SKM-1 treated with dmso at 0.1 percent for 144 hours (cell line): ENCODE data around the gene SMAD7.
A peak's percentile ranks its signal among the peaks of the same experiment; 100 is the strongest.

ENCODE experiments used
- DNase-seq: peaks from one replicate; lab custom pipeline; 2025; ENCODE audit not compliant: unreplicated experiment; lab: John Stamatoyannopoulos, UW

SMAD7 gene

DNA sequence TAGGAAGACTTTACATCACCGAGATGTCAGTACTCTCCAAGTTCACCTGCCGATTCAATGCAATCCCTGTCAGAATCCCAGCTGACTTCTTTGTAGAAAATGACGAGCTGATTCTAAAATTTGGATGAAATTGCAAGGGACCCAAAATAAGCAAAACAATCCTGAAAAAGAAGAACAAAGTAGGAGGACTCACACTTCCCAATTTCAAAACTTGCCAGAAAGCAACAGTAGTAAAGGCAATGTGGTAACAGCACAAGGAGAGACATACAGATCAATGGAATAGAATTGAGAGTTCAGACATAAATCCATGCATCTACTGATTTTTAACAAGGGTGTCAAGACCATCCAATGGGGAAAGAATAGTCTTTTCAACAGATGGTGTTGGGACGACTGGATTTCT lies 52.2 kb downstream of the SMAD7 start:
- peak; percentile 23 for DNase-seq

DNA sequence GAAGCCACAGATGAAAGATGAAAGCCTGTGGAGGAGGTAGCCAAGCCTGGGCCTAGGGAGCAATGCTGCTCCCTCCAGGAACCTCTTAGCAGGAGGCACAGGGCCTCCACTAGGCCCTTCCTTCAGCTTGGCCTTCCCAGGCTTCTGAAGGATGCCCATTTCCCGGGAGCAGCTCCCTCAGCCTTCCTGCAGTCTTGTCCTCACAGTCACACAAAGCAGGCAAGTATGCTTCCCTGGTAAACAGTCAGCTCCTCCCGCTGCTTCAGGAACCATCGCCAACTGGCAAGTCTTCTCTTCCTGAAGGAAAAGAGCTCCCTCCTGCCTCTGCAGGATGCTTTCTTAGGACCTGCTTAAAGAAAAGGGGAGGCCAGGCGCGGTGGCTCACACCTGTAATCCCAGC lies 53.2 kb downstream of the SMAD7 start:
- DNase-seq: no peak

DNA sequence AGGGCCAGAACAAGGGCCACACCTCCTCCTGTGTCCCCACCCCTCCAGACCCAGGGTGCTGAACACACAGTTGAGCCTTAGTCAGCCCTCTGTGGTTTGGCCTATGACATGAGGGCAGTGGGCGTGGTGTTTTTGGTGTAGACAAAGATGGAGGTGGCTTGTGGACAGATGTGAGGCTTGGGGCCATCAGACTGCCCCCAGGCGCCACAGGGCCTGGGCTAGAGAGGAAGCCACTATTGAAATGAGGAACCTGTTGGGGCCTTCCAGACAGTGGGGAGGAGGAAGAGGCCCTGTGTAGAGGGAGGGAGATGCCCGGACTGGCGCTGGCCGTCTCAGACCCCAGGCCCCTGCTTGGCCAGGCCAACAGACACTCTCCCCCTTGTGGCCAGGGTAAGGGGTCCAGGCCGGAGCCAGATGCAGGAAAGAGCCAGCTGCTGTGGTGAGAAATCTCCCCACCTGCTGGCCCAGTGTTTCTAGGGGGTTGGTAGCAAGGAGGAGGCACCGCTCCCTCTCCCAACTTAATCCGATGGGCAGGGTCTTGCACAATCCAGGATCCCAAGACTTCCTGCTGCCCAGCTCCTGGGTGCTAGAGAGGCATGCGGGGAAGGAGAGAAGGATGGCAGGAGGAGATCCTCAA lies 53.8 kb downstream of the SMAD7 start:
- DNase-seq: peak; percentile 100

DNA sequence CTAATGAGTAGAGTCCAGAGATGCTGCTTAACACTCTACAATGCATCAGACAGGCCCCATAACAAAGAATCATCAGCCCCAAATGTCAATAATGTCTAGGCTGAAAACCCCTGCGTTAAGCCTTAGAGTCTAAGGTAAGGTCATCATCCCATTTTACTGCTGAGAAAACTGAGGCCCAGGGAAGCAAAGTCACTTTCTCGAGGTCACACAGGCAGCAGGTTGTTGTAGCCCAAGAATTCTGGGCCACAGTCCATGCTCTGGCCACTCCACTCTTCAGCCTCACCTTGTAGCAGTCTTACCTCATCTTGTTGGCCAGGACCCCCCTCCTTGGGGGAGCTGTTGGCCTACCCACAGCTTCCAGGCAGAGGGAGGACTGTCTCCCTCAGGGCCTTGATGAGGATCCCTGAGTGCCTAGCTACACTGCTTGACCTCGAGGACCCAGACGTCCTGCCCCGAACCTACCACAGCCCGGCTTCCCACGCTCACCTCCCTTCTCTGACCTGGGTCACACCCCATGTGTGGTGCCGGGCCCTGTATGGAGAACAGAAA lies 54.4 kb downstream of the SMAD7 start:
- DNase-seq: no peak

DNA sequence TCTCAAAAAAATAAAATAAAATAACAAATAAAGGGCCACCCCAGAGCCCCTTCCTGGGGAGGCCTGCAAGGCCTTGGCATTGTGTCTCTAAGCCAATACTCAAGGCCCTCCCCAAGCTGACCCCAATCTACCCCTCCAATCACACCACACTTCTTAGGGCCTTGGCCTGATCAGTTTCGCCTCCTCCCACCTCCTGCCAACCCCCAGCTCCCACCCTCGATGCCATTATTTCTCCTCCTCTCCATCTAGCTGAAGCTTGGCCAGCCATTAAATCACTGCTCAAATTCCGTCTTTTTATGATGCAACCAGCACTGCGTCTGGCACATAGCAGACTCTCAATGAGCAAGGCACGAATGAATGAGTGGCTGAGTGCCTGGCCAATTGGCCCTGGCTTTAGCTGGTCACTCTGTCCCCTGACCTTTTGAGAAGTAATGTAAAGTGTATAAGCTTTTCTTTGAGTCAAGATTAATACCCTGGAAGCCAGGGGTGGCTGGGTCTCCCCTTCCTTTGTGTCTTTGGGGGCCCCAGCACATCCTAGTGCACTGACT lies 55.9 kb downstream of the SMAD7 start:
- DNase-seq: no peak

DNA sequence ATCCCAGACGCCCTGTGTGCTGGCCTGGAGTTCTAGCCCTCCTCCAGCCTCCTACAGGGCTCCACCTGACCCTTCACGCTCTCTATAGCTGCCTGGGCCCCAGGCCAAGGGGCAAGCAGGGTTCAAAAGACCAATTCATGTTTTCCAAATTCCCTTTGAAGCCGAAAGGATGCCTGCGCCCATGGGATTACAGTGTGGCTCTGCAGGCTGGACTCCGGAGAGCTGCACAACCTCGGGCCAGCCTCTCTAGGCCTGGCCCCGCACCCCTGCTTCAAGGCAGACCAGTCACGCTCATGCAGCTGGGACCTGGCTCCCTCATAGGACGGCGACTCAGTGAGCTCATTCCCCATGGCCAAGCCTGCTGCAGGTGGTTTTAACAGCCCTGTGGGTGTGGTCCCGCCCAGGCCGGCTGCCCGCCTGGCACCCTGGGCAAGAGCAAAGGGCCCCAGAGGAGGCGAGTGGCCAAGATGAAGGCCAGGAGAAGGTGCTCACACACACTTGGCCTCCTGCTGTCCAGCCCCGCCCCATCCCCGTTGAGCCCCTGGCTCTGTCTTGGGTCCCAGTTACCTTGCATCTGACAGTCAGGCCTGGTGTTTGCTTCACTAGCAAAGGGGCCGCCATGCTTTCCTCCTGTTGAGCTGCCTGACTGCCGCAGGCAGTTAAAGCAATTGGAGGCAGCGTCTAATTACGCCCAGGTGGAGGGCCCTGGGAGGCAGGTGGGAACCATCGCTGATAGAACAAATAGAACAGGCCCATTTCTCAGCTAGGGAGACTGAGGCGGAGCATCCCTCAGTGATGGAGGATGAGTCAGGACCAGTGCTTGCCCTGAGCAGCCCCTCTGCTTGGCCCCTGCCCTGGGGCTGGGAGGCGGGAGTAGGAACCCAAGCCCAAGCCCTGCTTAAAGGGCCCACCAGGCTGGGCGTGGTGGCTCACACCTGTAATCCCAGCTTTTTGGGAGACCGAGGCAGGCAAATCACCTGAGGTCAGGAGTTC lies 56.9 kb downstream of the SMAD7 start:
- no peak for DNase-seq

DNA sequence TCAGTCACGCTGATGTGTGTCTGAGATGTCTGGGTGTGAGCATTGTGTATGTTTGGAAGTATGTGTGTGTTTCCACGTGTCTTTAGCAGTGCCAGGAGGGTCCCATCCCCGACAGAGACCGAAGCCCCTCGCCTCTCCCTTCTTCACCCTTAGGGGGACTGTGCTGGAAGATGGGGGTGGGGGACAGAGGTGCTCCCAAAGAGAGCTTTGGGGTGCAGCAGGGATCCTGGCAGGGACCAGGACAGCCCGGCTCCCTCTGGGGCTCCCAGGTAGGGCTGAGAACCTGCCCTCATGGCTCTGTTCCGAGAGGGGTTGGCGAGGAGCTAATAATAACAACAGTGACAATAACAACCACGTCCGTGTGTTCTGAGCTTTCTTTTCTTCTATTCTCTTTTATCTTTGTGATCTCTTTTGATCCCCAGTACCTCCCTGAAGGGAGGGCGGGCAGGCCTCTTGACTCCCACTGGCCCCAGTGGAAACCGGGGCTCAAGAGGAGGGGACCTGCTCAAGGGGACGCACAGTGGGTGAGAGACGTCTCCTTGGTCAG lies 57.6 kb downstream of the SMAD7 start:
- DNase-seq: no peak

DNA sequence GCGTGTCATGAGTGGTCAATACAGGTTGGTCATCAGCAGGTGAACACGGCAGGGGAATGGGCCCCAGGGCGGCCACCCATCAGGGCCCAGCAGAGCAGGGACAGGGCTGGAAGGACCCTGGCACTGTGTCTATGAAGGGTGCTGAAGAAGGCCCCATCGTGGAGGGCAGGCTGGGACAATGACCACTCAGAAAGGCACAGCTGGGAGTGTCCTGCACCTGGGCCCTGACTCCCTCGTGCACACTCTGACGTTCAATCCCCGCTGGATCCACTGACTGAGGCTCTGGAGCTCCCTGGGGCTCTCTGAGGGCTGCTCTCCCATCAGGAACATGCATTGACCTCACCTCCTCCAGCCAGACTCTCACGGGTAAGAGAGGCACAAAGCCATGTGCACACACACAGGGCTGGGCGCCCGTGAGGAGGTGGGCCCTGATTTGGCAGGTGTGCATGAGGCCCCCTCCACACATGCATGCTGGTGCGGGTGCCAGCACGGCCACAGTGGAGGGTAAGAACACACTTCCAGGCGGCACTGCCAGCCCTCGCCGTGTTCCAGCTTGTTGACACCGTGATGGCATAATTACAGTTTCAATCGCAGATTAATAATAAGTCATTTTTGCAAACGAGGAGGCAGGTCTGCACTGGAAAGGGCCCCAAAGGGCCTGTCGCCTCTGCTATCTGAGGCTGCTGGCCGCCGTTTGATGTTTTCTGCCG lies 58.5 kb downstream of the SMAD7 start:
- DNase-seq: no peak

DNA sequence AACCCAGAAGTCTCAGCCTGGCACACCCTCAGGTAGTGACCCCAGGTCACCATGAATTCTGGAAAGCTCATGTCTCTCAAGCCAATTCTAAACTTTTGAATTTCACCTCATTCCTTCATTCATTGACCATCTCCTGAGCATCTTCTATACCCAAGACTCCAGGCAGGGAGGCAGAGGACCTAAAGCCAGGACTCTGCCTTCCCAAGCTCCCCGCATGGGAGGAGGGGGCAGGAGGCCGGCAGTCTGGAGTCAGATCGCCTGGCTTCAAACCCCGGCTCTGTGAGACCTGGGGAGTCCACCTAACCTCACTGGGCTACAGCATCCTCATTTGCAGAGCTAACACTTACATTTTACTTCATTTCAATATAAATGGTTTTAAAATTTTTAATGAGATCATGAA lies 59.0 kb downstream of the SMAD7 start:
- no peak for DNase-seq

DNA sequence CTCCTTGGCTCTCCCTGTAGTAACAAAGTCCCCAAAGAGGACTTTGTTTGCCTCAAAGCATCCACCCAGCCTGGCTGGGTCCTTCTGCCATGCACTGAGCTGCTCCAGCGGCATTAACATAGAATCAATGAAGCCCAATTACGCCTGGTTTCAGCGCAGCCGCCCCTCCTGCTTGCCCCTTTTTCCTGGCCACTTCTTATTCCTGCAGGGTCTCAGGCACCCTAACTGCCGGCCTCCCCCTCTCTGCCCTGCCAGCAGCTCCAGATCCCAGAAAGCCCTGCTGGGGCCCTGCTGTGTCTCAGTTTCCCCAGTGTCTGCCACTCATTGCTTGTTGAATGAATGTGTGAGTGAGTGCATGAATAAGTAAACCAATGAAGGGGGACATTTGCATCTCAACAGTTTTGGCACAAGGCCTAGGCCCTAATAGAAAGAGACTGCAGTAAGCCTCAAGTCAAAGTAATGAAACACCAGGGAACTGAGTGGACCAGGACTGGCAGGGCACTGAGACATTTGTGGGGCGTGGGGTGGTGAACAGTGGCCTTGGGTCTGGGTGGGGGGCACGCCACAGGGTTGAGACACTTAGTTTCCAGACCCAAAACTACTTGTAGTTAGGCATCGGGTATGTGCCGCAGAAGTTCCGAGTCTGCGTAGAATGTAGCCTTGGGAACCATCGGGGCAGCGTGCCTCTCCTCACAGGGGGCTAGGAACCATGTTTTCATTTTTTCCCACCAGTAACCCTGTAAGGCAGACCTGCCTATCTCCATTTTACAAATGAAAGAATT lies 60.6 kb downstream of the SMAD7 start:
- no peak for DNase-seq

DNA sequence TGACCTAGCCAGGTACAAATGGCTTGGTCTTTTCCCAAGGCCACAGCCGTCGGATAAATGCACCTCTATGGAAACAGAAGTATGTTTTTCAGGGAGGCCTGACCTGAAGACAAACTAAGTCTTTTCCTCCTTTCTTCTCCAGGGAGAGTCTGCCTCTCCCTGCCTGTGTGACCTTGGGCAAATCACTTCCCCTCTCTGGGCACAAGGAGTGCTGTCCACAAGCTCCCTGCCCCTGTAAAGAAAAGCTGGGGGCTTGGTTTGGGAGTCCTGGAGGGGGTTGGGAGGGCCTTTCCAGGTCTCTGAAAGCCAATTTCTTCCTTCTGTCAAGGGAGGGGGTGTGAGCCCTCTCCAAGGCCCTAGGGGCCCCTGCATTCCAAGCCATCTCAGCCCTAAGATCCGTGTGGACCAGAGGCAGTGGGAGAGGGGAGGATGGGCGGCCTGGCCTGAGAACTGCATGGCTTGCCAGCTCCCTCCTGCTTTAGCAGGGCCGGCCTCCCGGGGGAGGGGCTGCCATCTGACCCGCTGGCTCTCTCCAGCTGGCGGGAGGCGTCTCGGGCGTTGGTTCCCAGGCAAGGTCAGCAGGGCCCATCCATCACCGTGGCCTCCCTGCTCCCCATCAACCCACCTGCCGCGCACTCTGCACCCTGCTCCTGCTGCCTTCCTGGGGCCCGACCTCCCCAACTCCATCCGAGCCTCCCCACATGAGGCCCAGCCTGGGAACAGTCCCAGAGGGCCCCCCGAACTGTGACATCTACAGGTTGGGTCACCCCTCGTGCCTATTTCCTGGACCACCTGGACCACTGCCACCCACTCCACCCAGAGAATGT lies 61.4 kb downstream of the SMAD7 start:
- DNase-seq: no peak

DNA sequence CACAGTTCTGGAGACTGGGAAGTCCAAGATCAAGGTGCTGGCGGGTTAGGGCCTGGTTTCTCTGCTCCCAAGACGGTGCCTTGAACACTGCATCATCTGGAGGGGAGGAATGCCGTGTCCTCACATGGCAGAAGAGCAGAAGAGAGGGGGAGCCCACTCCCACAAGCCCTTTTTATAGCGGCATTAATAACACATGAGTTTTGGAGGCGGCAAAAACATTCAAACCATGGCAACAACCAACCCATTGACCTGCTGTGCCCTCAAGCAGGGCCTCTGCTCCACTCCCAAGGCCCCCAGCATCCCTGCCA lies 62.0 kb downstream of the SMAD7 start:
- no peak for DNase-seq

DNA sequence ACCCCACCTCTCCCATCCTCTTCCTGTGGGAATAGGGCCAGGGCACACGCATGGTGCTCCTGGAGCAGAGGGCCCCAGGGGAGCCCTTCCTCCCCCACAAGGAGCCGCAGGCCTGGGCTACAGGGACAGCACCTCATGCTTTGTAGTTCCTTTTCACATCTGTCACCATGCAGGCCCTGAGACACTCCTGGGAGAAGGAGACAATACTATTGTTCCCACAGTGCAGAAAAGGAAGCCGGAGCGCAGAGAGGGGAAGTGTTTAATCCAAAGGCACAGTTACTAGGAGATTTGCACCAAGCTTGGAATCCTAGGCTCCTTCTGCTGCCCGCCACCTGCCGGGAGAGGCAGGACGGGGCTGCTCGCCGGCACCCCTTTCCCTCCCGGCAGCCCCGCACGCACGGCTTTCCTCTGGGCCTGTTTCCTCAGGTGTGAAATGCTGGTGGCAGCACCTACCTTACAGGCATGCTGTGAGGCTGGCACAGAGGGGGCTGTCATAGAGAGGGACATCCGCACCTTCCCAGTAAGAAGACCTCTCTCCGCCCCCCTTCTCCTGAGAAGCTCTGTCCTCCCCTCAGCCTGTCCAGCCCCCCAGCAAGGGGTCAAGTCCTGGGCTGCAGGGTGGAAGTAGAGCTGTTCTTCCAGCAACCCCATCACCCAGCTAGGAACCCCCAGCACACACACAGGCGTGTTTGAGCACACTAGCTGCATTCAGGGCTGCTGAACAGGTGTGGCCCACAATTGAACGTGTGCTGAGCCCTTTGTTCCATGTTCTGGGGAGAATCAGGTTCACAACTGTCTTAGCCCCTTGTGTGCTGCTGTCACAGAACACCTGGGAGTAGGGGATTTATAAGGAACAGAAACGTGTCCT lies 62.6 kb downstream of the SMAD7 start:
- DNase-seq: no peak

DNA sequence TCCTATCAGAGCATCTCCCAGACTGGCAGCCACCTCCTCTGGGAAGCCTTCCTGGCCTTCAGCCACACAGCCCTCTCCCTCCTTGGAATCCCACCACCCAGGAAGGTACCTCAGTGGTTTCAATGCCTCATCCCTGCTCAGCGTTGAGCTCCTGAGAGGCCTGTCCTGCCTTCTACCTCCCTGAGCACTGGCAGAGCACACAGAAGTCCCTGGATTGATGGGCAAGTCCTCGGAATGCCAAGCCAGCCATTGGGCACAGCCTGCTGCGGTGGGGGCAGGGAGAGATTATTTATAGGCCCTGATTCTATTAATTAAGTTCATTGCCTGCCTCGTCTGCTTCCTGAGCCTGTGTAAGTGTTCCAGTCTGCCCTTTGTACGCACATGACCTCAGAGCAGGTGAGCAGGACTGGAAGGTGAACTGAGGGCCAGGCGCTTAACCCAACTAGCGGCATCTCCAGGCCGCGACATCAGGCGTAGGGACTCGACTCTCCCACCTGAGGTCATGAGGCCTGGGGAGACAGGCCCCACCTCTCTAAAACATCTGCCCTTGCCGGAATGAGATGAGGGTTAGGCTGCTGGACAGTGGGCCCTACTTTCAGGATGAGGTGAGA lies 63.4 kb downstream of the SMAD7 start:
- DNase-seq: no peak

DNA sequence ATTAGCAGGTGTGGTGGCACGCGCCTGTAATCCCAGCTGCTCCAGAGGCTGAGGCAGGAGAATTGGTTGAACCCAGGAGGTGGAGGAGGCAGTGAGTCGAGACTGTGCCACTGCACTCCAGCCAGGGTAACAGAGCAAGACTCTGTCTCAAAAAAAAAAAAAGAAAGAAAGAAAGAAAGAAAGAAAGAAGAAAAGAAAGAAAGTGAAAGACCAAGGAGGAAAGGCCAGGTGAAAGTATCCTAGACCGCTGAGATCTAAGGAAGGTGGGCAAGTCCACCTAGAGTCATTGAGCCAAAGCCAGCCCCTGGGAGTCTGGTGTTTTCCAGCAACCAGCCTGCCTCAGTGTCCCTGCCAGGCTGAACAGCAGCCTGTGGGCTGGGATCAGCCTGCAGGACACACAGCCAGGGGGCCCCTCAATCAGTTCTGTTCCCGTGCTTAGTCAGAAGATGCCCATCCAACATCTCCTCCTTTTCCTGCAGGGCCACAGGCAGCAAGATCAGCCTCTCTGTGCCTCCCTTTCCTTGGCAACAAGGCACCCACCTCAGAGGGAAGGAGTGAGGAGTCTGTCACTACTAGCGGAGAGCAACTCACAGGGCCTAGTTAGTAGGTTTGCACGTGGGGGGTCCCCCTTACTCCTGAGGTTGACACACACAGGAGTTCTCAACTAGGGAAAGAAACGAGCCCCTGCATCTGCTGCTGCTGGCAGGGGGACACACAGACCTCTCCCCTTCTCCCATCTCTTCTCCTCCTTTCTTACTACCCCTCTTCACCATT lies 64.1 kb downstream of the SMAD7 start:
- no peak for DNase-seq

DNA sequence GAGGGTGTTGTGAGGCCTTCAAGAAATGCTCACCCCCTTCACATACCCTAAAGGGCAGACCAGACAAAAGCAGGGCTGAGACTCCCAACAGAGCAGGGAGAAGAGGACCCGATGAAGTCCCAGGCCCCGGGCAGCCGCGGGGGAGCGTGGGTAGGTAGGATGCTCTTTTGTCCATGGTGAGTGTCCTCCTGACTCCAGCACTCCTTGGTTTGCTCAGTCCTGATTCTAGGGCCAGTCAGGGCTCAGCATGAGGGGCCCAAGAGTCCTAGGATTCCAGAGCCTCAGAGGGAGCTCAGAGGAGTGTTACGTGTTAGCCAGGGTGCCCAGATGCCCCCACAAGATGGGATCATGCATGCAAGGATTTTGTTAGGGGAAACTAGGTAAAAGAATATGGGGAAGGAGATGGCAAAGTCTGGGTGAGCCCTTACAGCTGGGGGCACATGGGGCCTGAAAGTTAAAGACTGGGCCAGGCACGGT lies 64.8 kb downstream of the SMAD7 start:
- no peak for DNase-seq

DNA sequence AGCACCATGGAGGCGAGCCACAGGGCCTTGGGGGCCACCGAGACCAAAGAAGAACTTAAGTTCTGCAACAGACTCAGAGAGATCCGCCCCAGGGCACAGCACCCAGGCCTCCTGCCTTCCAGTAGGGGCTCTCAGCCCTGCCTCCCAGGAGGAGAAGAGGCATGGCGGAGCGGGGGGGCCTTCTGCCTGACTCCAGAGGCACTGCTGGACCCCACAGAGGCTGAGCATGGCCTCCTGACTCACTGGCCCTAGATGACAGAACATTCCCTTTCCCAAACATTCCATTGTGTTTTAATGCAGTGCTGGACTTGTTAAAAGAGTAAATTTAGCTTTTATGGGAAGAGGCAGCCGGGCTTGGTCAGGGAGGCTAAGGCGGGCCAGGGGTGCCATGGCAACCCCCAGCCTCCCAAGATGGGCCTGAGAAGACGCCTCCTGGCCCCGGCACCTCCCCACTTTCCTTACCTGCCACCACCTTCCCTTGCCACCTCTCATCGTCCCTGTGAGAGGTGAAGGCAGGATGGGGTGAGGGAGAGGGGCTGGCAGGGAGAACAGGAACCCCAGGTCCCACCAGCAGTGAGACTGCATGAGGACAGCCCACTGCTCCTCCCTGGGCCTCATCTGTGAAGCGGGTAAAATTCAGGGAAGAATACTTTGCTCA lies 65.4 kb downstream of the SMAD7 start:
- no peak for DNase-seq
